Muscle layer of duodenum (tissue), 2 donors: ENCODE results near the gene TRABD2B.

Source experiments
- H3K27ac ChIP-seq: one replicate; pipeline ENCODE4 v1.7.0; 2013; ENCODE audit warnings: mild to moderate bottlenecking, low read length
- H3K27me3 ChIP-seq: one replicate; pipeline ENCODE4 v1.7.0; 2013; ENCODE audit warnings: low read depth, mild to moderate bottlenecking, control low read depth, low read length
- H3K36me3 ChIP-seq, 2 donors: one replicate each; pipeline ENCODE4 v1.7.0; 2013; ENCODE audit warnings: low read length in 2 of 2, control low read depth in 1 of 2, mild to moderate bottlenecking in 1 of 2; ENCODE audit not compliant: insufficient read depth in 2 of 2, control insufficient read depth in 1 of 2
- H3K4me1 ChIP-seq, 2 donors: one replicate each; pipeline ENCODE4 v1.7.0; 2013; ENCODE audit warnings: low read length in 2 of 2, mild to moderate bottlenecking in 2 of 2, control low read depth in 1 of 2, moderate library complexity in 1 of 2; ENCODE audit not compliant: insufficient read depth in 2 of 2, control insufficient read depth in 1 of 2
- H3K4me3 ChIP-seq, 2 donors: one replicate each; pipeline ENCODE4 v1.7.0; 2013; ENCODE audit warnings: low read length in 2 of 2, low read depth in 1 of 2, mild to moderate bottlenecking in 1 of 2
- H3K9me3 ChIP-seq, 2 donors: one replicate each; pipeline ENCODE4 v1.7.0; 2013; ENCODE audit warnings: low read length in 2 of 2, control low read depth in 1 of 2, mild to moderate bottlenecking in 1 of 2; ENCODE audit not compliant: control insufficient read depth in 1 of 2
- donor health status: healthy.

The TRABD2B gene

GRCh38 chr1:47898133-47898845 is 98.9 kb downstream of the TRABD2B start:
- Histone ChIP-seq H3K36me3 (no peaks in the 10 kb centered on the region), H3K27me3 (no peaks in the 10 kb centered on the region), H3K4me1 (no peaks in the 10 kb centered on the region), H3K9me3 (no peaks in the 10 kb centered on the region), H3K27ac (no peak overlapping the region), H3K4me3 (no peak overlapping the region)

GRCh38 chr1:47895279-47896125 is 101.7 kb downstream of the TRABD2B start:
- H3K4me3 ChIP-seq: no peak overlapping the region

GRCh38 chr1:47894410-47895278 is 102.5 kb downstream of the TRABD2B start:
- H3K27ac ChIP-seq: no peak overlapping the region
- H3K4me3 ChIP-seq: no peak overlapping the region
- no peaks in the 10 kb centered on the region for H3K36me3 ChIP-seq
- H3K9me3 ChIP-seq: no peaks in the 10 kb centered on the region
- no peaks in the 10 kb centered on the region for H3K4me1 ChIP-seq
- no peaks in the 10 kb centered on the region for H3K27me3 ChIP-seq

More at GRCh38 chr1:47895279-47896125, 101.7 kb downstream of the TRABD2B start:
- no peaks in the 10 kb centered on the region for H3K4me1 ChIP-seq
- H3K27me3 ChIP-seq: no peaks in the 10 kb centered on the region
- H3K36me3 ChIP-seq: no peaks in the 10 kb centered on the region
- no peaks in the 10 kb centered on the region for H3K9me3 ChIP-seq
- H3K27ac ChIP-seq: no peak overlapping the region

GRCh38 chr1:47893412-47893811 is 103.8 kb downstream of the TRABD2B start:
- Histone ChIP-seq H3K27me3 (no peaks in the 10 kb centered on the region), H3K27ac (no peak overlapping the region), H3K9me3 (no peaks in the 10 kb centered on the region), H3K4me1 (no peaks in the 10 kb centered on the region), H3K4me3 (no peak overlapping the region), H3K36me3 (no peaks in the 10 kb centered on the region)

- H3K4me3 ChIP-seq: no peak overlapping the region
- no peaks in the 10 kb centered on the region for H3K4me1 ChIP-seq
- no peaks in the 10 kb centered on the region for H3K27me3 ChIP-seq
- no peaks in the 10 kb centered on the region for H3K9me3 ChIP-seq
- H3K36me3 ChIP-seq: no peaks in the 10 kb centered on the region
- no peak overlapping the region for H3K27ac ChIP-seq
These were observed 106.4 kb downstream of the TRABD2B start for GRCh38 chr1:47890779-47891178.

GRCh38 chr1:47888294-47888629 is 108.9 kb downstream of the TRABD2B start:
- Histone ChIP-seq H3K9me3 (no peaks in the 10 kb centered on the region), H3K4me1 (no peaks in the 10 kb centered on the region), H3K27ac (no peak overlapping the region), H3K27me3 (no peaks in the 10 kb centered on the region), H3K4me3 (no peak overlapping the region), H3K36me3 (no peaks in the 10 kb centered on the region)

- Histone ChIP-seq H3K4me1 (no peaks in the 10 kb centered on the region), H3K27ac (no peak overlapping the region), H3K9me3 (no peaks in the 10 kb centered on the region), H3K4me3 (no peak overlapping the region), H3K36me3 (no peaks in the 10 kb centered on the region), H3K27me3 (no peaks in the 10 kb centered on the region)
These were observed 109.5 kb downstream of the TRABD2B start for GRCh38 chr1:47887475-47888293.

- Histone ChIP-seq H3K27ac (no peak overlapping the region), H3K4me1 (peaks cover 0 to 2% of the 10 kb centered on the region in 2 donors), H3K9me3 (no peaks in the 10 kb centered on the region), H3K36me3 (no peaks in the 10 kb centered on the region), H3K4me3 (no peak overlapping the region), H3K27me3 (no peaks in the 10 kb centered on the region)
These were observed 110.1 kb downstream of the TRABD2B start for GRCh38 chr1:47887060-47887459.

- no peaks in the 10 kb centered on the region for H3K27me3 ChIP-seq
These were observed 111.0 kb downstream of the TRABD2B start for GRCh38 chr1:47886141-47886540.

GRCh38 chr1:47885062-47885830 is 111.9 kb downstream of the TRABD2B start:
- no peaks in the 10 kb centered on the region for H3K27me3 ChIP-seq
- H3K4me3 ChIP-seq: no peak overlapping the region
- no peaks in the 10 kb centered on the region for H3K9me3 ChIP-seq
- no peak overlapping the region for H3K27ac ChIP-seq
- peaks cover 0 to 9% of the 10 kb centered on the region in 2 donors for H3K4me1 ChIP-seq
- no peaks in the 10 kb centered on the region for H3K36me3 ChIP-seq

More at GRCh38 chr1:47886141-47886540, 111.0 kb downstream of the TRABD2B start:
- Histone ChIP-seq H3K27ac (no peak overlapping the region), H3K9me3 (no peaks in the 10 kb centered on the region), H3K4me3 (no peak overlapping the region), H3K4me1 (peaks cover 0 to 9% of the 10 kb centered on the region in 2 donors), H3K36me3 (no peaks in the 10 kb centered on the region)
